BLaER1 treated with 17β-estradiol and CSF1 and Interleukin-3, amounts not matched to agents 10 nM and 100 nM (cell line): ENCODE measurements around the gene EXOSC10.
"Not testable (repeated sequence)": the region's sequence is repeated elsewhere in the genome, so short reads cannot be mapped to it uniquely, and the experiment has no call there.

Source experiments
- H3K27ac ChIP-seq, 11 experiments: shearing (Covaris generic); formaldehyde crosslinking; 2 replicates each; pipeline ENCODE4 v1.8.1; 2022
- H3K27me3 ChIP-seq, 11 experiments: shearing (Covaris generic); formaldehyde crosslinking; 2 replicates each; pipeline ENCODE4 v1.8.1; 2022
- H3K36me3 ChIP-seq, 11 experiments: shearing (Covaris generic); formaldehyde crosslinking; 2 replicates each; pipeline ENCODE4 v1.8.1; 2022
- H3K4me1 ChIP-seq, 10 experiments: shearing (Covaris generic); formaldehyde crosslinking; 2 replicates each; pipeline ENCODE4 v1.8.1; 2022
- H3K4me2 ChIP-seq, 11 experiments: shearing (Covaris generic); formaldehyde crosslinking; 2 replicates each; pipeline ENCODE4 v1.8.1; 2022
- H3K4me3 ChIP-seq, 10 experiments: shearing (Covaris generic); formaldehyde crosslinking; 2 replicates each; pipeline ENCODE4 v1.8.1; 2022
- H3K9ac ChIP-seq, 11 experiments: shearing (Covaris generic); formaldehyde crosslinking; 2 replicates each; pipeline ENCODE4 v1.8.1; 2022
- H3K9me3 ChIP-seq, 11 experiments: shearing (Covaris generic); formaldehyde crosslinking; replicated peaks in 1 of 11; 2 replicates each; pipeline ENCODE4 v1.8.1; 2022
- H4K20me1 ChIP-seq, 11 experiments: shearing (Covaris generic); formaldehyde crosslinking; 2 replicates each; pipeline ENCODE4 v1.8.1; 2022
- Cebpa-rat ChIP-seq, 11 experiments: shearing (Covaris generic); IDR thresholded peaks; 2 replicates each; pipeline ENCODE4 v1.8.1; 2022

EXOSC10 gene

GRCh38 chr1:11037740-11038182, 61.9 kb downstream of the EXOSC10 start:
- Histone ChIP-seq H4K20me1 (no peaks in the 10 kb centered on the region), H3K9me3 (no peaks in the 10 kb centered on the region), H3K36me3 (no peaks in the 10 kb centered on the region), H3K4me3 (no peak overlapping the region), H3K4me1 (peaks cover 0 to 4% (median 0%) of the 10 kb centered on the region in 10 experiments; a peak in 3 of 20 replicates), H3K27me3 (no peaks in the 10 kb centered on the region), H3K9ac (no peak overlapping the region), H3K4me2 (peak overlapping the region in 1 of 11 experiments; percentile 8; a peak in 1 of 22 replicates), H3K27ac (no peak overlapping the region)
- no peak for TF ChIP-seq Cebpa-rat (IDR thresholded peaks at IDR 0.05)

- H3K9me3 ChIP-seq, H3K4me2 ChIP-seq, H3K27me3 ChIP-seq, H3K36me3 ChIP-seq, H4K20me1 ChIP-seq, H3K4me3 ChIP-seq, H3K4me1 ChIP-seq, H3K9ac ChIP-seq, H3K27ac ChIP-seq: not testable (repeated sequence)
Measured at GRCh38 chr1:11037019-11037739, 62.5 kb downstream of the EXOSC10 start.

- no peaks in the 10 kb centered on the region for H3K9me3 ChIP-seq
- H3K4me1 ChIP-seq = no peaks in the 10 kb centered on the region
- no peak overlapping the region for H3K27ac ChIP-seq
- no peak overlapping the region for H3K9ac ChIP-seq
- no peaks in the 10 kb centered on the region for H3K27me3 ChIP-seq
- H3K4me3 ChIP-seq = no peak overlapping the region
- H4K20me1 ChIP-seq = peaks cover 3 to 28% (median 21%) of the 10 kb centered on the region in 11 experiments; a peak in 20 of 22 replicates
- H3K4me2 ChIP-seq = no peak overlapping the region
- no peak for TF ChIP-seq Cebpa-rat (IDR thresholded peaks at IDR 0.05)
- H3K36me3 ChIP-seq = peaks cover 16 to 28% (median 22%) of the 10 kb centered on the region in 11 experiments; a peak in 21 of 22 replicates
Measured at GRCh38 chr1:11031624-11032262, 67.9 kb downstream of the EXOSC10 start.

- TF ChIP-seq Cebpa-rat (IDR thresholded peaks at IDR 0.05) = no peak
- Histone ChIP-seq H3K9me3 (no peaks in the 10 kb centered on the region), H3K27me3 (no peaks in the 10 kb centered on the region), H3K9ac (no peak overlapping the region), H3K4me3 (no peak overlapping the region), H3K27ac (no peak overlapping the region), H3K4me1 (no peaks in the 10 kb centered on the region), H4K20me1 (peaks cover 11 to 37% (median 30%) of the 10 kb centered on the region in 11 experiments; a peak in 21 of 22 replicates), H3K4me2 (no peak overlapping the region), H3K36me3 (peaks cover 24 to 37% (median 31%) of the 10 kb centered on the region in 11 experiments; a peak in 21 of 22 replicates)
Measured at GRCh38 chr1:11030865-11031264, 68.8 kb downstream of the EXOSC10 start.

GRCh38 chr1:11028018-11028417, 71.7 kb downstream of the EXOSC10 start:
- Histone ChIP-seq H3K4me2 (no peak overlapping the region), H3K9me3 (no peaks in the 10 kb centered on the region), H3K4me3 (no peak overlapping the region), H3K4me1 (no peaks in the 10 kb centered on the region), H3K27me3 (no peaks in the 10 kb centered on the region), H3K27ac (no peak overlapping the region), H3K36me3 (peaks cover 53 to 66% (median 59%) of the 10 kb centered on the region in 11 experiments), H4K20me1 (peaks cover 37 to 65% (median 57%) of the 10 kb centered on the region in 11 experiments), H3K9ac (no peak overlapping the region)
- no peak for TF ChIP-seq Cebpa-rat (IDR thresholded peaks at IDR 0.05)

- H3K27ac ChIP-seq = no peak overlapping the region
- H3K4me3 ChIP-seq = no peak overlapping the region
- H3K36me3 ChIP-seq = peaks cover 60 to 73% (median 66%) of the 10 kb centered on the region in 11 experiments
- no peak overlapping the region for H3K4me2 ChIP-seq
- H3K9me3 ChIP-seq = no peaks in the 10 kb centered on the region
- H4K20me1 ChIP-seq = peaks cover 43 to 73% (median 64%) of the 10 kb centered on the region in 11 experiments
- no peaks in the 10 kb centered on the region for H3K27me3 ChIP-seq
- no peak overlapping the region for H3K9ac ChIP-seq
- no peak for TF ChIP-seq Cebpa-rat (IDR thresholded peaks at IDR 0.05)
- H3K4me1 ChIP-seq = no peaks in the 10 kb centered on the region
Measured at GRCh38 chr1:11027316-11027715, 72.4 kb downstream of the EXOSC10 start.

- Histone ChIP-seq H3K9ac (no peak overlapping the region), H3K36me3 (peaks cover 64 to 77% (median 70%) of the 10 kb centered on the region in 11 experiments), H3K9me3 (no peaks in the 10 kb centered on the region), H3K27ac (no peak overlapping the region), H3K27me3 (no peaks in the 10 kb centered on the region), H3K4me1 (no peaks in the 10 kb centered on the region), H4K20me1 (peaks cover 47 to 77% (median 68%) of the 10 kb centered on the region in 11 experiments), H3K4me3 (no peak overlapping the region), H3K4me2 (no peak overlapping the region)
- no peak for TF ChIP-seq Cebpa-rat (IDR thresholded peaks at IDR 0.05)
Measured at GRCh38 chr1:11026903-11027302, 72.8 kb downstream of the EXOSC10 start.

- H3K4me3 ChIP-seq = no peak overlapping the region
- H3K36me3 ChIP-seq = peaks cover 73 to 85% (median 79%) of the 10 kb centered on the region in 11 experiments
- no peaks in the 10 kb centered on the region for H3K27me3 ChIP-seq
- no peak overlapping the region for H3K27ac ChIP-seq
- no peaks in the 10 kb centered on the region for H3K4me1 ChIP-seq
- no peak overlapping the region for H3K9ac ChIP-seq
- no peak overlapping the region for H3K4me2 ChIP-seq
- H3K9me3 ChIP-seq = no peaks in the 10 kb centered on the region
- peaks cover 56 to 85% (median 76%) of the 10 kb centered on the region in 11 experiments for H4K20me1 ChIP-seq
- TF ChIP-seq Cebpa-rat (IDR thresholded peaks at IDR 0.05) = no peak
Measured at GRCh38 chr1:11026052-11026451, 73.6 kb downstream of the EXOSC10 start.

GRCh38 chr1:11025618-11026017, 74.1 kb downstream of the EXOSC10 start:
- Histone ChIP-seq H3K27me3 (no peaks in the 10 kb centered on the region), H4K20me1 (peaks cover 60 to 89% (median 80%) of the 10 kb centered on the region in 11 experiments), H3K9me3 (no peaks in the 10 kb centered on the region), H3K4me3 (no peak overlapping the region), H3K36me3 (peaks cover 77 to 88% (median 81%) of the 10 kb centered on the region in 11 experiments), H3K9ac (no peak overlapping the region), H3K4me1 (no peaks in the 10 kb centered on the region), H3K4me2 (no peak overlapping the region), H3K27ac (no peak overlapping the region)
- no peak for TF ChIP-seq Cebpa-rat (IDR thresholded peaks at IDR 0.05)
